CD4-positive, alpha-beta T cell treated with Interleukin-2 at 100 ng/mL for 4 hours (primary cell): ENCODE results near the gene DTX3L.
A peak's percentile ranks its signal among the peaks of the same experiment; 100 is the strongest.

Experiments
- DNase-seq: peaks from one replicate; pipeline ENCODE4 v3.0.0-alpha.2; 2020; ENCODE audit warnings: low spot score

DTX3L gene

GRCh38 chr3:122564155-122564912 is at the start of gene DTX3L, which contains the start of gene PARP9:
DTX3L (plus strand) TSS chr3:122564338; CDS start chr3:122564427, 89 bp downstream.
PARP9 (minus strand) TSS chr3:122564300; CDS start chr3:122559620, 4,680 bp downstream.
- peak; percentile 80 for DNase-seq

- no peak for DNase-seq
Measured at GRCh38 chr3:122515020-122515468, 49.1 kb upstream of the DTX3L start.

DNA sequence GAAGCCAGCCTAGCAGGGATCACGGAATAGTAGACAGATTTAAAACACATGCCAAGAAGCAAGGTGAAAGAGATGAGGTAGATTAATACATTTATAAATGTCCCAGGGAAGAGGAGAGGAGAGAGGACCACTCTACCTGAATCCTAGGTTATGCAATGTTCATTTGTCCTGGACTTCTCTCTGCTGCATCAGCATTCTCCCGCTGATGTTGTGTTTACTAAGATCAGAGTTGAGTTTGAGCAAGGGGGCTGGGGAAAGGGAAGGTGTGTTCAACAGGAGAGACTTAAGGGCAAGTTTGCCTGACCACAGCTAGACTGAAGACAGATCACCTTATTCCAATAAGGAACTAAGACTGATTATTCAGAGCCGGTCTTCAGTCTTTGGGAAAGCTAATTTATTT is 48.3 kb upstream of the DTX3L start:
- no peak for DNase-seq

GRCh38 chr3:122516846-122517360 is 47.2 kb upstream of the DTX3L start:
- no peak for DNase-seq

DNA sequence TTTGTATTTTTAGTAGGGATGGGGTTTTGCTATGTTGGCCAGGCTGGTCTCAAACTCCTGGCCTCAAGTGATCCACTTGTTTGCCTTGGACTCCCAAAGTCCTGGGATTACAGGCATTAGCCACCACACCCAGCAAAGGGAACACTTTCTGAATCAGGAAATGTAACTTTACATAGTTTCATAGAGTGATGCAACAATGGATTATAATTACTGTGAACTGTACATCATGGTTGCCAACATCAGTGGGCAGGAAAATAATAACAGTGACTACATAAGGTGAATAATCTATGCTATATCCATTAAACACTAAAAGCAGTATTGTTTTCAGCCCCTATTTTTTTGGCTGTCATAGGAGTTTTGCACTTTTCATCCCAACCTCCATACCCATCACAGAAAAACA is 44.4 kb upstream of the DTX3L start:
- no peak for DNase-seq

- DNase-seq = no peak
Measured at GRCh38 chr3:122520861-122521260, 43.3 kb upstream of the DTX3L start.

DNA sequence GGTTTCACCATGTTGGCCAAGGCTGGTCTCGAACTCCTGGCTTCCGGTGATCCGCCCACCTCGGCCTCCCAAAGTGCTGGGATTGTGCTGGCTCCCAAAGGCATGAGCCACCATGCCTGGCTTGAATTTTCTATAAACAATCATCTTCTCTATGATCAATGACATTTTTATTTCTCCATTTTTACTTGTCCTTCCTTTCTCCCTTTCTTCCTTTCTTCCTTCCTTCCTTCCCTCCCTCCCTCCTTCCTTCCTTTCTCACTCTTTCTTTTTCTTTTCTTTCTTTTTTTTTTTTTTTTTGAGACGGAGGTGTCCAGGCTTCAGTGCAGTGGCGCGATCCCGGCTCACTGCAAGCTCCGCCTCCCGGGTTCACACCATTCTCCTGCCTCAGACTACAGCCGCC is 40.8 kb upstream of the DTX3L start:
- DNase-seq = no peak

DNA sequence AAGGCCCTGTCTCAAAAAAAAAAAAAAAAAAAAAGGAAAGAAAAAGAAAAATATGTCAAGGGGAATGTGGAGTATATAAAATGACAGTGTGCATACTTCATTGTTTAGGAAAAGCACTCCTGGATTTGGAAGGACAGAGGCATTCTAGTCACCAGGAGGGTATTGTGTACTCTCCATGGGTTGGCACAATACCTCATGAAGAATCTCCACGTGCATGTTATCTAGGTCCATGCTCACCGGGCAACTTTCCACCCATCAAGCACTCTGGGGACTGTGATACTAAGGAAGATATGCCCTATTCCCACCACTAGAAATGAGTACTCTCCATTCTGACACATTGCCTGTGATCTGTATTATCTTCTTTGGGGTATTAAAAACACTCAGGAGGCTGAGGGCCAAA is 34.0 kb upstream of the DTX3L start:
- DNase-seq = no peak

GRCh38 chr3:122533480-122533879 is 30.7 kb upstream of the DTX3L start:
- DNase-seq = no peak

DNA sequence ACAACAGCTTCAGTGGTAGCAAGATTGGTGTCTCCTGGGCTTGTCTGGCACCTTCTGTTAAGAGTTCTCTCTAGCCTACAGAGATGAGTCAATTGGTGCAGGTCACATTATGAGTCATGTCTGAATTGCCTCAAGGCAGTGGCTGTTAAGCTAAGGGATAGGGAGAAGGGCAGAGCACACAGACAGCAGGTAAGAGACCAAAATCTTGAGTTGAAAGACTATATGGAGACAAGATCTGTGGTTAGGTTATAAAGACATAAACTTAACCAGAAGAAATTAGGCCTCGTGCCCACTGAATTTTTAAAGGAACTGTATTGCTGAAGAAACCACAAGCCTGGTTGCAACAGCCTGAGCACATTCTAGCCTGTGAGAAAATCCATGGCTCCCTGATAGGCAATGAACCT is 30.2 kb upstream of the DTX3L start:
- peak; percentile 57 for DNase-seq

DNA sequence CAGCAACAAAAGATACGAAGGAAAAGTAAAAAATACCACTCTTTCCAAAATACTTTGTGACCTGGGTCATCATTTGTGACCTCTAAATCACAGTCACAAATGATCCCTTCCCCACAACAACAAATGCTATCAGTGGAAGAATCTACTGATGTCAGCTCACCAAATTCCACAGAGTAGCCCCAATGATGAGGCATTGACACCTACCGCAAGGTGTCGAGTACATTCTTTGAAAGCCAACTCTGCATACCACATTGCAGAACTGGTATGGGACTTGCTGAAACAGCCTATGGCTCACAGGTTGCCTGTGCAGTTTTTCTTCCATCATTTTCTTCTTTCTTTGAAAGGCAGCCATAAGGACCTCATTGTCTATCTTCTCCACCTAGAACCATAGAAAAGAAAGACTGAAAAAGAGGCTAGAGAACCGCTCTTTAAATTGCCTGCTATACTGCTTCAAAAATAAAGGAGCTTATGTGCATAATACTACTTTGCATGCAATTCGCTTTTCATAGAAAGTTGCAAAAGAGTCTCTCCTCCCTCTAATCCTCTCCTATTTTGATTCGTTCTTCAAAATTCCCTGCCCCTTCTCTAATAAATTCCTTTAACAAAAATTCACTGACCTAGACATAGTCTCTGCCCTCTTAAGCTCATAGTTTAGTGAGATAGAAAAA is 28.0 kb upstream of the DTX3L start:
- DNase-seq = no peak

GRCh38 chr3:122536632-122537001 is 27.5 kb upstream of the DTX3L start:
- no peak for DNase-seq

DNA sequence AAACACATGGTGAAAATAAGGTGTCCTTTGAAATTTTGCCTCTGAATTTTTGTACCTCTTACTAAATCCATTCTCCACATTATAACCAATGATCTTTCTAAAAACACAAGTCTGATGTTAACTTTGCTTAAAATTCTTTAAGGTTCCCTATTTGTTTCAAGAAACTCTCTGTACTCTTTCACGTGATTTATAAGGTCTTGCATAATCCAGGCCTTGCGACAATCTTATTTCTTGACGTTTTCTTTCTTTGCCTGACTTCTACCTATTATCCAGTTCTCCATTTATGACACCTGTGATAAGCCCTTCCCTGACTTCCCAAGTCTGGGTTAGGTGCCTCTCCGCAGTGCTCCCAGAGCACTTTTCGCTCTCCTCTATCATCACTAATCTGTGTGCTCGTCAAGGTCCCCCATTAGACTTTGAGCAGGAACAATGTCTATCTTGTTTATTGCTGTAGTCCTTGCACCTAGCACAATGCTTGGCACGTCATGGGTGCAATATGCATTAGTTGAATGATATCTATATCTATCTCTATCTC is 25.1 kb upstream of the DTX3L start:
- no peak for DNase-seq

GRCh38 chr3:122546151-122546550 is 18.0 kb upstream of the DTX3L start:
- DNase-seq = no peak

DNA sequence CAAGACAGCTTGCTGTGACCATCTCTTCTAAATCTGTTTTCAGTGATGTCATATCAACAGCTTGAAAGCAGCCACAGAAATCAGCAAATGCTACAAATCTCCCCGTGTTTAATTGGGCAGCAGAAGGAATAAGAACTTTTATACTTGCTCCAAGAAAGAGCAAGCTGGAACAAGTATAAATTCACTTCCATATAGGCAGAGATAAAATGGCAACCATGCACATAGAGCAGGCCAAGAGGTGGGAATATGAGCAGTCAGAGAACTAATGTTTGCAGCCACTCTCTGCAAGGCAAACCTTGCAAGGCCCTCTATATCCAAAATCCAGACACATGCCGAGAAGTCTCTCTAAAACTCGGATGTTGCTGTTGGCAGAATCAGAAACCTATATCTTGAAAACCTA is 16.1 kb upstream of the DTX3L start:
- no peak for DNase-seq

- DNase-seq = no peak
Measured at GRCh38 chr3:122548619-122549018, 15.5 kb upstream of the DTX3L start.

- DNase-seq = no peak
Measured at GRCh38 chr3:122553171-122553570, 11.0 kb upstream of the DTX3L start.

- no peak for DNase-seq
Measured at GRCh38 chr3:122555275-122556071, 8.7 kb upstream of the DTX3L start.

DNA sequence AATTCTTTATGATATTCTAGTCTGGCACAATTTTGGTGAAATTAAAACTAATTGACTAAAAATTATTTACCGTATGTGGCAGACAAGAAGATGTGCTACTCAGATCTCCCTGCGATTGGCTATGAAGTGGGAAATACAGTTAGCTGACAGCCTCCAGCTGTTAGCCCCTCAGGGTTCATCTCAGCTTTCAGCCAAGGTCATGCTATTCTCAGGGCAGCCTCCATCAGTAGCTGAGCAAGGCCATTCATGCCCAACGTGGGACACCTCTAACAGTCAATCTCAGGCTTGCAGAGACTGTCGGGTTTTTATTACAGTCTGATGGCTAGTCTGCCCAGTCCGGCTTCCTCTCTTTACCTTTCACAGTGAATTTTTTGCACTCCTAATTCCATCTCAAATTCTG is 6.8 kb upstream of the DTX3L start:
- no peak for DNase-seq

- DNase-seq = no peak
Measured at GRCh38 chr3:122558605-122559004, 5.5 kb upstream of the DTX3L start.

GRCh38 chr3:122559906-122560305 is 4.2 kb upstream of the DTX3L start:
- DNase-seq = no peak

GRCh38 chr3:122560680-122561079 is 3.5 kb upstream of the DTX3L start:
- DNase-seq = peak; percentile 82
